SK-N-SH (cell line): ENCODE measurements around the gene TBC1D10B.

Source experiments
- EP300 ChIP-seq, 2 experiments: IDR thresholded peaks; 2 replicates each; pipeline versions ENCODE4 v1.4.0 to v1.6.1; 2012; ENCODE audit warnings: borderline replicate concordance in 1 of 2, low read depth in 1 of 2, low read length in 1 of 2
- NRF1 ChIP-seq: IDR thresholded peaks from 2 replicates; pipeline ENCODE4 v1.6.1; 2012; ENCODE audit warnings: low read depth, mild to moderate bottlenecking, low read length

DNA sequence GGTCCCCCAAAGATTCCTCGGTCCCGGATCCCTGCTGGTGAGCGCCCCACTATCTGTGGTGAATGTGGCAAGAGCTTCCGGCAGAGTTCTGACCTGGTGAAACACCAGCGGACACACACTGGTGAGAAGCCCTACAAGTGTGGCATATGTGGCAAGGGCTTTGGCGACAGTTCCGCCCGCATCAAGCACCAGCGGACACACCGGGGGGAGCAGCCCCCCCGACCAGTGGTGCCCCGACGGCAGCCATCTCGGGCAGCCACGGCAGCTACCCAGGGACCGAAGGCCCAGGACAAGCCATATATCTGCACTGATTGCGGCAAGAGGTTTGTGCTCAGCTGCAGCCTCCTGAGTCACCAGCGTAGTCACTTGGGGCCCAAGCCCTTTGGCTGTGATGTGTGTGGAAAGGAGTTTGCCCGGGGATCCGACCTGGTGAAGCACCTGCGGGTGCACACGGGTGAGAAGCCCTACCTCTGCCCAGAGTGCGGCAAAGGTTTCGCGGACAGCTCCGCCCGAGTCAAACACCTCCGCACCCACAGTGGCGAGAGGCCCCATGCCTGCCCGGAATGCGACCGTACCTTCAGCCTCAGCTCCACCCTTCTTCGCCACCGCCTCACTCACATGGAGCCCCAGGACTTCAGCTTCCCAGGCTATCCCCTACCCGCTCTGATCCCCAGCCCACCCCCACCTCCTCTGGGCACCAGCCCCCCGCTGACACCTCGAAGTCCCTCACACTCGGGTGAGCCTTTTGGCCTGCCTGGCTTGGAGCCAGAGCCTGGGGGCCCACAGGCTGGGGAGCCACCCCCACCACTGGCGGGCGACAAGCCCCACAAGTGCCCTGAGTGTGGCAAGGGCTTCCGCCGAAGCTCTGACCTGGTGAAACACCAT lies 27.7 kb upstream of the TBC1D10B start:
- TF ChIP-seq EP300 (IDR thresholded peaks at IDR 0.05; ENCODE audit: borderline replicate concordance in 1 of 2, low read depth in 1 of 2, low read length in 1 of 2) = no peak
- no peak for TF ChIP-seq NRF1
